ENCODE data around the gene KLRF2. TPM values are rescaled to one million over a fixed set of nuclear protein-coding genes. Genes with fewer than 3 reads are reported as not detected.

Gene KLRF2
- polyA plus RNA-seq, 1 donor from 2014 or later, result not detected

DNA sequence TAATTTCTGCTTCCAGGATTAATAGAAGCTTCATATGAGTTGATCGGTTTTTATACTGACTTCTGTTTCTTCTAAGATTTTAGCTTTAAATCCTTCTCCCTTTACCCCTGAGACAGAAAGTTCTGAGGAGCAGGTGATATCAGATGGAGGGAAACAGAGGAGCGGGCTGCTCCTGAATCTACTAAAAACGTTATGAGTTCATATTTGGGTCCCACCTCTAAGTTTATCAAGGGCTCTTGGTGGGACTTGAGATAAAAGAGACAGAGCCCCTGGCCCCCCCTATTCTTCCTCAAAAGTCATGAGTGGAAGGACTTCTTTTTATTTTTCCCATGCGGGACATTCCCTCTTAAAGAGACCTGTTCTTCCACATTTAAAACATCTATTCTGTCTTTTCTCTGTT lies 27.1 kb downstream of the KLRF2 start:
- Histone ChIP-seq H3K27ac (ENCODE audit: low read length) (peak overlapping the region; percentile 85), H3K9me3 (ENCODE audit: low read length) (no peaks in the 10 kb centered on the region), H3K27me3 (ENCODE audit: insufficient read depth, low read depth, low read length) (no peaks in the 10 kb centered on the region), H3K4me3 (ENCODE audit: low read length) (peak overlapping the region; percentile 63), H3K9ac (ENCODE audit: low read length) (no peak overlapping the region), H3K79me2 (replicated peaks; ENCODE audit: insufficient read depth, low read length) (peaks cover 5% of the 10 kb centered on the region), H4K20me1 (ENCODE audit: insufficient read depth) (no peaks in the 10 kb centered on the region), H3F3A (ENCODE audit: insufficient read depth, low read length, poor library complexity, severe bottlenecking) (no peaks in the 10 kb centered on the region), H2AFZ (ENCODE audit: low read depth, low read length) (no peak overlapping the region), H3K36me3 (ENCODE audit: insufficient read depth, low read length) (no peaks in the 10 kb centered on the region), H3K4me2 (ENCODE audit: low read length) (no peak overlapping the region), H3K9me2 (ENCODE audit: insufficient read depth, low read length) (no peaks in the 10 kb centered on the region)
- TF ChIP-seq, protein P1, sequence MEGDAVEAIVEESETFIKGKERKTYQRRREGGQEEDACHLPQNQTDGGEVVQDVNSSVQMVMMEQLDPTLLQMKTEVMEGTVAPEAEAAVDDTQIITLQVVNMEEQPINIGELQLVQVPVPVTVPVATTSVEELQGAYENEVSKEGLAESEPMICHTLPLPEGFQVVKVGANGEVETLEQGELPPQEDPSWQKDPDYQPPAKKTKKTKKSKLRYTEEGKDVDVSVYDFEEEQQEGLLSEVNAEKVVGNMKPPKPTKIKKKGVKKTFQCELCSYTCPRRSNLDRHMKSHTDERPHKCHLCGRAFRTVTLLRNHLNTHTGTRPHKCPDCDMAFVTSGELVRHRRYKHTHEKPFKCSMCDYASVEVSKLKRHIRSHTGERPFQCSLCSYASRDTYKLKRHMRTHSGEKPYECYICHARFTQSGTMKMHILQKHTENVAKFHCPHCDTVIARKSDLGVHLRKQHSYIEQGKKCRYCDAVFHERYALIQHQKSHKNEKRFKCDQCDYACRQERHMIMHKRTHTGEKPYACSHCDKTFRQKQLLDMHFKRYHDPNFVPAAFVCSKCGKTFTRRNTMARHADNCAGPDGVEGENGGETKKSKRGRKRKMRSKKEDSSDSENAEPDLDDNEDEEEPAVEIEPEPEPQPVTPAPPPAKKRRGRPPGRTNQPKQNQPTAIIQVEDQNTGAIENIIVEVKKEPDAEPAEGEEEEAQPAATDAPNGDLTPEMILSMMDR (IDR thresholded peaks at IDR 0.05; ENCODE audit: poor library complexity, severe bottlenecking), result no peak
- TF ChIP-seq, protein P2, sequence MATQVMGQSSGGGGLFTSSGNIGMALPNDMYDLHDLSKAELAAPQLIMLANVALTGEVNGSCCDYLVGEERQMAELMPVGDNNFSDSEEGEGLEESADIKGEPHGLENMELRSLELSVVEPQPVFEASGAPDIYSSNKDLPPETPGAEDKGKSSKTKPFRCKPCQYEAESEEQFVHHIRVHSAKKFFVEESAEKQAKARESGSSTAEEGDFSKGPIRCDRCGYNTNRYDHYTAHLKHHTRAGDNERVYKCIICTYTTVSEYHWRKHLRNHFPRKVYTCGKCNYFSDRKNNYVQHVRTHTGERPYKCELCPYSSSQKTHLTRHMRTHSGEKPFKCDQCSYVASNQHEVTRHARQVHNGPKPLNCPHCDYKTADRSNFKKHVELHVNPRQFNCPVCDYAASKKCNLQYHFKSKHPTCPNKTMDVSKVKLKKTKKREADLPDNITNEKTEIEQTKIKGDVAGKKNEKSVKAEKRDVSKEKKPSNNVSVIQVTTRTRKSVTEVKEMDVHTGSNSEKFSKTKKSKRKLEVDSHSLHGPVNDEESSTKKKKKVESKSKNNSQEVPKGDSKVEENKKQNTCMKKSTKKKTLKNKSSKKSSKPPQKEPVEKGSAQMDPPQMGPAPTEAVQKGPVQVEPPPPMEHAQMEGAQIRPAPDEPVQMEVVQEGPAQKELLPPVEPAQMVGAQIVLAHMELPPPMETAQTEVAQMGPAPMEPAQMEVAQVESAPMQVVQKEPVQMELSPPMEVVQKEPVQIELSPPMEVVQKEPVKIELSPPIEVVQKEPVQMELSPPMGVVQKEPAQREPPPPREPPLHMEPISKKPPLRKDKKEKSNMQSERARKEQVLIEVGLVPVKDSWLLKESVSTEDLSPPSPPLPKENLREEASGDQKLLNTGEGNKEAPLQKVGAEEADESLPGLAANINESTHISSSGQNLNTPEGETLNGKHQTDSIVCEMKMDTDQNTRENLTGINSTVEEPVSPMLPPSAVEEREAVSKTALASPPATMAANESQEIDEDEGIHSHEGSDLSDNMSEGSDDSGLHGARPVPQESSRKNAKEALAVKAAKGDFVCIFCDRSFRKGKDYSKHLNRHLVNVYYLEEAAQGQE (IDR thresholded peaks at IDR 0.05; ENCODE audit: borderline replicate concordance), result no peak
- TF ChIP-seq TAF1 (IDR thresholded peaks at IDR 0.05; ENCODE audit: low read depth), result no peak
- no peak for TF ChIP-seq SMC3 (conservative IDR thresholded peaks at IDR 0.05; ENCODE audit: poor library complexity)
- TF ChIP-seq RAD21 (conservative IDR thresholded peaks at IDR 0.05), result no peak
- no peak for TF ChIP-seq EP300 (conservative IDR thresholded peaks at IDR 0.05; ENCODE audit: poor library complexity, severe bottlenecking)
- no peak for TF ChIP-seq EZH2 (IDR thresholded peaks at IDR 0.05; ENCODE audit: borderline replicate concordance, insufficient read depth, low read length, poor library complexity, severe bottlenecking)
- no peak for TF ChIP-seq MXI1 (conservative IDR thresholded peaks at IDR 0.05; ENCODE audit: poor library complexity, severe bottlenecking)
- no peak for TF ChIP-seq POLR2AphosphoS5 (IDR thresholded peaks at IDR 0.05)

DNA sequence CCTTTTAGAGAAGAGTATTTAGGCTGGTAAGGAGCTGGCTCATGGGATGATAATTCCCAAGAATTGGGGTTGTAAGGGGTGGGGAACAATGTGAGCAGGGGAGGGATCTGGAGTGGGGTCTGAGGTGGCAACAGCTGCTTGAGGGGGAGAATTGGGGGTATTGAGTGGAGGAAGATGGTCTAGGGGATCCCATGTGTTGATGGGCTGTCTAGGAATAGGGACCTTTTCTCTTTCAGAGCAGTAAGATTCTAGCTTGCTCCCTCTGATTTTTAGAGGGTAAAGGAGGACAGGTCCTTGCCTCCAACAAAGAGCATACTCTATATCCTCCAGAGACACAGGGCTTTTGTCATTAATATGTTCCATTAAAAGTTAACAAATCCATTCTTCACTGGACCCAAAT lies 28.4 kb downstream of the KLRF2 start:
- peak overlapping the region; percentile 68 for H3K9ac ChIP-seq (ENCODE audit: low read length)
- no peak overlapping the region for H3K4me2 ChIP-seq (ENCODE audit: low read length)
- peak overlapping the region; percentile 63 for H3K4me3 ChIP-seq (ENCODE audit: low read length)
- no peaks in the 10 kb centered on the region for H4K20me1 ChIP-seq (ENCODE audit: insufficient read depth)
- H3K9me3 ChIP-seq (ENCODE audit: low read length), result no peaks in the 10 kb centered on the region
- no peaks in the 10 kb centered on the region for H3K27me3 ChIP-seq (ENCODE audit: insufficient read depth, low read depth, low read length)
- H2AFZ ChIP-seq (ENCODE audit: low read depth, low read length), result no peak overlapping the region
- TF ChIP-seq TAF1 (IDR thresholded peaks at IDR 0.05; ENCODE audit: low read depth), result no peak
- TF ChIP-seq, protein P2 (IDR thresholded peaks at IDR 0.05; ENCODE audit: borderline replicate concordance), result no peak
- TF ChIP-seq MXI1 (conservative IDR thresholded peaks at IDR 0.05; ENCODE audit: poor library complexity, severe bottlenecking), result no peak
- TF ChIP-seq EP300 (conservative IDR thresholded peaks at IDR 0.05; ENCODE audit: poor library complexity, severe bottlenecking), result no peak
- no peak for TF ChIP-seq POLR2AphosphoS5 (IDR thresholded peaks at IDR 0.05)
- no peak for TF ChIP-seq RAD21 (conservative IDR thresholded peaks at IDR 0.05)
- TF ChIP-seq, protein P1 (IDR thresholded peaks at IDR 0.05; ENCODE audit: poor library complexity, severe bottlenecking), result no peak
- TF ChIP-seq EZH2 (IDR thresholded peaks at IDR 0.05; ENCODE audit: borderline replicate concordance, insufficient read depth, low read length, poor library complexity, severe bottlenecking), result no peak
- TF ChIP-seq SMC3 (conservative IDR thresholded peaks at IDR 0.05; ENCODE audit: poor library complexity), result no peak
- H3K79me2 ChIP-seq (replicated peaks; ENCODE audit: insufficient read depth, low read length), result peaks cover 5% of the 10 kb centered on the region
- H3K36me3 ChIP-seq (ENCODE audit: insufficient read depth, low read length), result no peaks in the 10 kb centered on the region
- no peaks in the 10 kb centered on the region for H3F3A ChIP-seq (ENCODE audit: insufficient read depth, low read length, poor library complexity, severe bottlenecking)
- H3K9me2 ChIP-seq (ENCODE audit: insufficient read depth, low read length), result no peaks in the 10 kb centered on the region
- H3K27ac ChIP-seq (ENCODE audit: low read length), result peak overlapping the region; percentile 85
